Epithelial cell of esophagus (primary cell): Measurements from ENCODE around the gene NACC1.
"Not testable (repeated sequence)": the region's sequence is repeated elsewhere in the genome, so short reads cannot be mapped to it uniquely, and the experiment has no call there.

Experiments
- DNase-seq: peaks from one replicate; pipeline ENCODE4 v3.0.0; 2010; ENCODE audit warnings: low read depth
- H3K4me3 ChIP-seq: 2 replicates; pipeline ENCODE4 v1.5.1; 2011; ENCODE audit warnings: mild to moderate bottlenecking, low read length, control low read depth
- CTCF ChIP-seq: IDR thresholded peaks from 2 replicates; pipeline ENCODE4 v1.5.1; 2011; ENCODE audit warnings: low read depth, mild to moderate bottlenecking, low read length, control low read depth, inconsistent platforms; ENCODE audit not compliant: insufficient read depth; ENCODE audit errors: missing control alignments

Gene NACC1

GRCh38 chr19:13173139-13173737, 55.2 kb downstream of the NACC1 start:
- no peak for TF ChIP-seq CTCF
- no peak overlapping the region for H3K4me3 ChIP-seq
- no peak for DNase-seq

- H3K4me3 ChIP-seq, result no peak overlapping the region
- no peak for TF ChIP-seq CTCF
- DNase-seq, result no peak
These were observed 58.3 kb downstream of the NACC1 start for GRCh38 chr19:13176345-13176744.

DNA sequence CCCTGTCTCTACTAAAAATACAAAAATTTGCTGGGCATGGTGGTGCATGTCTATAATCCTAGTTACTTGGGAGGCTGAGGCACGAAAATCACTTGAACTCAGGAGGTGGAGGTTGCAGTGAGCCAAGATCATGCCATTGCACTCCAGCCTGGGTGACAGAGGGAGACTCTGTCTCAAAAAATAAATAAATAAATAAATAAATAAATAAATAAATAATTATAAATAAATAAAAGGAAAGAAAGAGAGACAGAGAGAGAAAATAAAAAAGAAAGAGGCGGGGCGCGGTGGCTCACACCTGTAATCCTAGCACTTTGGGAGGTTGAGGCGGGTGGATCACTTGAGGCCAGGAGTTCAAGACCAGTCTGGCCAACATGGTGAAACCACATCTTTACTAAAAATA, 59.5 kb downstream of the NACC1 start:
- not testable (repeated sequence) for DNase-seq

GRCh38 chr19:13178291-13178690, 60.2 kb downstream of the NACC1 start:
- DNase-seq, H3K4me3 ChIP-seq: not testable (repeated sequence)

More for the DNA sequence above, 59.5 kb downstream of the NACC1 start:
- not testable (repeated sequence) for H3K4me3 ChIP-seq

GRCh38 chr19:13181747-13182388, 63.8 kb downstream of the NACC1 start:
- no peak overlapping the region for H3K4me3 ChIP-seq
- TF ChIP-seq CTCF, result no peak
- DNase-seq, result peak; percentile 28

- not testable (repeated sequence) for H3K4me3 ChIP-seq, DNase-seq
These were observed 66.9 kb downstream of the NACC1 start for GRCh38 chr19:13184926-13185325.

GRCh38 chr19:13185763-13186657, 67.9 kb downstream of the NACC1 start:
- not testable (repeated sequence) for H3K4me3 ChIP-seq, DNase-seq

DNA sequence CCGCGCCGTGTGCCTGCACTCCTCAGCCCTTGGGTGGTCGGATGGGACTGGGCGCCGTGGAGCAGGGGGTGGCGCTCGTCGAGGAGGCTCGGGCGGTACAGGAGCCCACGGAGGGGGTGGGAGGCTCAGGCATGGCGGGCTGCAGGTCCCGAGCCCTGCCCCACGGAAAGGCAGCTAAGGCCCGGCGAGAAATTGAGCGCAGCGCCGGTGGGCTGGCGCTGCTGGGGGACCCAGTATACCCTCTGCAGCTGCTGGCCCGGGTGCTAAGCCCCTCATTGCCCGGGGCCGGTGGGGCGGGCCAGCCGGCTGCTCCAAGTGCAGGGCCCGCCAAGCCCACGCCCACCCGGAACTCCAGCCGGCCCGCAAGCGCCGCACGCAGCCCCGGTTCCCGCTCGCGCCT, 68.6 kb downstream of the NACC1 start:
- DNase-seq, H3K4me3 ChIP-seq: not testable (repeated sequence)

- DNase-seq, result no peak
- no peak overlapping the region for H3K4me3 ChIP-seq
- TF ChIP-seq CTCF, result no peak
These were observed 69.4 kb downstream of the NACC1 start for GRCh38 chr19:13187419-13187818.
